ENCODE results near the gene ROR2.

- TF ChIP-seq CTCF (conservative IDR thresholded peaks at IDR 0.05; ENCODE audit: low read depth, low read length) (no peak), EZH2 (IDR thresholded peaks at IDR 0.05; ENCODE audit: low read length, unreplicated experiment) (no peak)
Observed at GRCh38 chr9:91661451-91661850, 288.6 kb downstream of the ROR2 start.

Measured in PC-3 (cell line).